Ovary (tissue), 3 donors: ENCODE data around the gene STAB1.

ENCODE experiments used
- CTCF ChIP-seq, 3 donors: fragments of 450-650 bp in 2 of 3; fragments of 200-600 bp in 1 of 3; IDR thresholded peaks; one replicate each; pipeline versions ENCODE4 v1.5.1 to v1.8.0; 2016 to 2022; ENCODE audit warnings: antibody characterized with exemption in 3 of 3, mild to moderate bottlenecking in 1 of 3
- EP300 ChIP-seq: sonication (generic); formaldehyde crosslinking; IDR thresholded peaks from one replicate; pipeline ENCODE4 v1.6.1; 2017; ENCODE audit warnings: antibody characterized with exemption
- POLR2A ChIP-seq: fragments of 450-650 bp; IDR thresholded peaks from one replicate; pipeline ENCODE4 v1.6.1; 2017; ENCODE audit warnings: antibody characterized with exemption, mild to moderate bottlenecking, moderate library complexity
- donor health status: DM: no; HTN: no; CAD: no.

- TF ChIP-seq POLR2A (no peak), CTCF (IDR thresholded peaks at IDR 0.05) (no peak), EP300 (no peak)
Observed at GRCh38 chr3:52461874-52462273, 33.3 kb upstream of the STAB1 start.
